ENCODE data around the gene SAMD10.
"Not testable (repeated sequence)": the region's sequence is repeated elsewhere in the genome, so short reads cannot be mapped to it uniquely, and the experiment has no call there.

SAMD10 gene

GRCh38 chr20:63968136-63968927, 11.1 kb downstream of the SAMD10 start:
- DNase-seq: peak; percentile 29

GRCh38 chr20:63967330-63968135, 11.9 kb downstream of the SAMD10 start:
- no peak for DNase-seq

- no peak for DNase-seq
These were observed 12.5 kb downstream of the SAMD10 start for GRCh38 chr20:63966944-63967322.

- no peak for DNase-seq
These were observed 13.1 kb downstream of the SAMD10 start for GRCh38 chr20:63966172-63966943.

- DNase-seq: no peak
These were observed 15.0 kb downstream of the SAMD10 start for GRCh38 chr20:63964412-63964811.

GRCh38 chr20:63963784-63964301, 15.6 kb downstream of the SAMD10 start:
- no peak for DNase-seq

GRCh38 chr20:63963348-63963741, 16.1 kb downstream of the SAMD10 start:
- DNase-seq: no peak

GRCh38 chr20:63962426-63963347, 16.8 kb downstream of the SAMD10 start:
- no peak for DNase-seq

- no peak for DNase-seq
These were observed 17.6 kb downstream of the SAMD10 start for GRCh38 chr20:63961664-63962425.

- DNase-seq: not testable (repeated sequence)
These were observed 18.5 kb downstream of the SAMD10 start for GRCh38 chr20:63960654-63961621.

- DNase-seq: no peak
These were observed 19.8 kb downstream of the SAMD10 start for GRCh38 chr20:63959699-63960075.

GRCh38 chr20:63958964-63959698, 20.3 kb downstream of the SAMD10 start:
- no peak for DNase-seq

- no peak for DNase-seq
These were observed 21.0 kb downstream of the SAMD10 start for GRCh38 chr20:63958471-63958870.

GRCh38 chr20:63957690-63958441, 21.6 kb downstream of the SAMD10 start:
- no peak for DNase-seq

GRCh38 chr20:63957004-63957689, 22.3 kb downstream of the SAMD10 start:
- peak; percentile 64 for DNase-seq

GRCh38 chr20:63956664-63957003, 22.8 kb downstream of the SAMD10 start:
- DNase-seq: no peak

- DNase-seq: peak; percentile 86
These were observed 23.4 kb downstream of the SAMD10 start, which contains the start of gene UCKL1 for GRCh38 chr20:63955827-63956663. UCKL1 (minus strand) TSS chr20:63956416; CDS start chr20:63956372, 44 bp downstream.
